HG03571 (cell line): ENCODE measurements around the gene MARCHF7.
"Not testable (repeated sequence)": the region's sequence is repeated elsewhere in the genome, so short reads cannot be mapped to it uniquely, and the experiment has no call there.

Experiments
- ATAC-seq: cut with Tn5 transposase; IDR thresholded peaks from one replicate; pipeline ENCODE4 v1.9.1; 2021; ENCODE audit not compliant: unreplicated experiment

Gene MARCHF7, protein sequence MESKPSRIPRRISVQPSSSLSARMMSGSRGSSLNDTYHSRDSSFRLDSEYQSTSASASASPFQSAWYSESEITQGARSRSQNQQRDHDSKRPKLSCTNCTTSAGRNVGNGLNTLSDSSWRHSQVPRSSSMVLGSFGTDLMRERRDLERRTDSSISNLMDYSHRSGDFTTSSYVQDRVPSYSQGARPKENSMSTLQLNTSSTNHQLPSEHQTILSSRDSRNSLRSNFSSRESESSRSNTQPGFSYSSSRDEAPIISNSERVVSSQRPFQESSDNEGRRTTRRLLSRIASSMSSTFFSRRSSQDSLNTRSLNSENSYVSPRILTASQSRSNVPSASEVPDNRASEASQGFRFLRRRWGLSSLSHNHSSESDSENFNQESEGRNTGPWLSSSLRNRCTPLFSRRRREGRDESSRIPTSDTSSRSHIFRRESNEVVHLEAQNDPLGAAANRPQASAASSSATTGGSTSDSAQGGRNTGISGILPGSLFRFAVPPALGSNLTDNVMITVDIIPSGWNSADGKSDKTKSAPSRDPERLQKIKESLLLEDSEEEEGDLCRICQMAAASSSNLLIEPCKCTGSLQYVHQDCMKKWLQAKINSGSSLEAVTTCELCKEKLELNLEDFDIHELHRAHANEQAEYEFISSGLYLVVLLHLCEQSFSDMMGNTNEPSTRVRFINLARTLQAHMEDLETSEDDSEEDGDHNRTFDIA

DNA sequence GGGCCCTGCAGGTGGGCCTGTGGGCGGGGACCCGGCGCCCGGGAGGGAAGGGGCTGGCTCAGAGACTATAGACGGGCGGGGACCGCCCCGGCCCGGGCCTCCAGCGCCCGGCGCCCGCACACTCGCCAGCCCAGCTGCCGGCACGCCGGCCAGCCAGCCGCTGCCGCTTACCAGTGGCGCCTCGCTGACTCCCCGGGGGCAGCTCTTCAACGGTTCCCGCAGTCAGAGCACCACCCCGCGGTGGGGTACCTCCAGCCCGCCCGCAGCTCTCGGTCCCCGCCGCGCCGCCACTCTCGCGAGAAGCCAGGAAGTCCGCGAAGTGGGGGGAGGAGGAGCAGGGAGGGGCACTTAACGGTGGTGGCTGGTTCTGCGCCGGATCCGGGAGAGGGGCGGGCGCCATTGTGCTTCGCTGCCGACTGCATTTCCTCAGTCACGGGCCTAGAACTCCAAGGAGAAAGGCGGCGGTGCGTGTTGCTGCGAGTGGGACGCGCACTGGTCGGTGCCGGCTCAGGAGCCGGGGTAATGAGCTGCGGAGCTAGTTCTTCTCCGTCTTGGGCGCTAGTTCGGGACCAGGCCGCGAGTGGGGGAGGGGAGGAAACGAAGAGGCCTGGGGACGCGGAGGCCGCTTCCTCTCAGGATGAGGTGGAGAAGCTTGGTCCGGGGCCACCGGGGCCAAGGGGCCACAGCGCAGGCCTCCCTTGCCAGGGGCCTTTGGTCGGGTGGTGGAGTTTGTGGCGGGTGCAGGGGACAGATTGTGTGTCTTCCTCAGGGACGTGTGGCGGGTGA is at the start of gene MARCHF7:
Gene MARCHF7, plus strand, starts transcription at position 364 of the 786 bp plus-strand sequence. CDS start 16,517 bp downstream, outside the sequence.
- peak; percentile 96 for ATAC-seq

DNA sequence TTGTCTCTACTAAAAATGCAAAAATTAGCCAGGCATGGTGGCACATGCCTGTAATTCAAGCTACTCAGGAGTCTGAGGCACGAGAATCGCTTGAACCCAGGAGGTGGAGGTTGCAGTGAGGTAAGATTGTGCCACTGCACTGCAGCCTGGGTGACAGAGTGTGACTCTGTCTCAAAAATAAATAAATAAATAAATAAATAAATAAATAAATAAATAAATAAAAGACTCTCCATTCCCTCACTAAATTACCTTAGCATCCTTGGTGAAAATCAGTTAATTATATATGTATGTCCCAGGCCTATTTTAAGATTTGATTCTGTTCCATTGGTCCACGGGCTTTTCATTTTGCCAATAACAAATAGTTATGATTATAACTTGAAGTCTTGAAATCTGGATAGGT is 44.9 kb upstream of the MARCHF7 start:
- not testable (repeated sequence) for ATAC-seq

DNA sequence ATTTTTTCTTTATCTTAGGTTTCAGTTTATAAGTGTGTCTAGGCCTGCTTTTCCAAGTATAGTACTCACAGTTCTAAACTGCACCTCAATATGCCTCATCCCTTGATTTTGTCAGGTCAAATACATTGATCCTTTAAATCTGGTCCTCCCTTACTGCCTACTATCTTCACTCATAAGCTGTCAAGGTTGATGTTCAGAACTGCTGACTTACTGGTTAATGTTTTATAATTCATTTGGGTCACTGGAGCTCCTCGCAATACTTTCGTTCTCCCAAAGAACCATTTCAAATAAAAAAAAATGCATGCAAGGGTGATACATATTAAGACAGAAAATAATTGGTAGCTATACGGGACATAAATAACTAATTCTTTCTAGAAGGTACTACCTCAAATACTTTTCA is 41.3 kb upstream of the MARCHF7 start:
- ATAC-seq = no peak

- ATAC-seq = no peak
These were observed 34.7 kb upstream of the MARCHF7 start for GRCh38 chr2:159677654-159678053.

GRCh38 chr2:159680692-159681091 is 31.6 kb upstream of the MARCHF7 start:
- ATAC-seq = no peak

GRCh38 chr2:159683817-159684216 is 28.5 kb upstream of the MARCHF7 start:
- ATAC-seq = no peak

- no peak for ATAC-seq
These were observed 27.5 kb upstream of the MARCHF7 start for GRCh38 chr2:159684796-159685195.

DNA sequence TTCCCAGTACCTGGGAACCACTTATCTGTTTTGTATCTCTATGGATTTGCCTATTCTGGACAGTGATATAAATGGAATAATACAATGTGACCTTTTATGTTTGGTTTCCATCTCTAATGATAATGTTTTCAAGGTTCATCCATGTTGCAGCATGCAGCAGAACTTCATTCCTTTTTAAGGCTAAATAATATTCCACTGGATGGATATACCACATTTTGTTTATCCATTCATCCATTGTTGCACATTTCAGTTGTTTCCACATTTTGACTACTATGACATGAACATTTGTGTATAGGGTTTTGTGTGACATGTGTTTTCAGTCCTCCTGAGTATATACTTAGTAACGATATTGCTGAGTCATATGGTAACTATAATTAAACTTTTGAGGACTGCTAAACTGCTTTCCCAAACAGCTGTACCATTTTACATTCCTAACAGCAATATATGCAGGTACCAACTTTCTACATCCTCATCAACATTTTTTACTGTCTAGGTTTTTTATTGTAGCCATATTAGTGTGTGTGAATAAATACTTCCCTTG is 17.7 kb upstream of the MARCHF7 start:
- no peak for ATAC-seq

GRCh38 chr2:159695795-159696448 is 16.4 kb upstream of the MARCHF7 start:
- ATAC-seq = no peak

- ATAC-seq = no peak
These were observed 8.8 kb upstream of the MARCHF7 start for GRCh38 chr2:159703491-159703890.

- no peak for ATAC-seq
These were observed 5.8 kb upstream of the MARCHF7 start for GRCh38 chr2:159706385-159706980.

DNA sequence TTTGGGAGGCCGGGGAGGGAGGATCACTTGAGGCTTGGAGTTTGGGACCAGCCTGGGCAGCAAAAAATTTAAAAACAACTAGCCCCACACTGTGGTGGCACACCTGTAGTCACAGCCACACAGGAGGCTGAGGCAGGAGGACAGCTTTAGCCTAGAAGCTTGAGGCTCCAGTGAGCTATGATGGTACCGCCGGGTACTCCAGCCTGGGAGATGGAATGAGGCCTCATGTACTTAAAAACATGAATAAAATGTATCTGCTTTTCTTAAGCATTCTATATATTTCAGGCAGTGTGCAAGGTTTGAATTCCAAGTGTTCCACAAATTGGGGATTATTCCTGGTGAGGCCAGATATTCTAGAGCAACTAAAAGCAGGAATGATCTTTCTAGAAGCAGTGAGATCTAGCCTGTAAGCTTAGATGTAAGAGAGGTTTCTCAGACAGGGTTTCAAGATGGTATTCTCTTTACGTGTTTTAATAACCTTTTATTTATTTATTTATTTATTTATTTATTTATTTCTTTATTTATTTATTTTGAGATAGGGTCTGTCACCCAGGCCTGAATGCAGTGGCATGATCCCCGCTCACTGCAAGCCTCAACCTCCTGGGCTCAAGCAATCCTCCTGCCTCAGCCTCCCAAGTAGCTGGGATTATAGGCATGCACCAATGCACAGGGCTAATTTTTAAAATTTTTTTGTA is 4.1 kb upstream of the MARCHF7 start:
- ATAC-seq = no peak

- ATAC-seq = no peak
These were observed 1.6 kb upstream of the MARCHF7 start for GRCh38 chr2:159710601-159711180.

DNA sequence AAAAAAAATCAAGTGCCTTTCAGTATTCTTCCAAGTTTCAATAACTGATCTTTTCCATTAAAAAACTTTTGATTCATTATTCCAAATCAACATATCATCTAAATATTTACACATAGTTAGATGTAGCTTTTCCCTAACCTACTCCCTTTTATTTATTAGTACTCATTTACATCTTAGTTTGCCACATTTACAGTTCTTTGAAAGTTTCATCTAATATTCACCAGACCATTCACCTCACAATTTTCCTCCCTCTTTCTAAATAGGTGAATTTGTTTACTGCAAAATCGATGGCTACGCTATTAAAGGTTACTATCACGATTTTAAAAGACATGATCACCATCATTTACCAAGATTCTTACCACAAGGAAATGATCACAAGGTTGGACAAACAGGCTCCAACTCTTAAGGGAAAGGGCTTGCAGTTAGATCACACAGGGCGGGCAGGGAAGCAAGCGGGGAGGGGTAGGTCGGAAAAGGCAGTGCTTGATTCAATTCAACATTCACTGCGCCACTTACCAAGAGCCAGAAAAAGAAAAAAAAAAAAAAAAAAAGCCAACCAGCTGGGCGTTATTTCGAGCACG is 654 bp upstream of the MARCHF7 start:
- ATAC-seq = no peak

DNA sequence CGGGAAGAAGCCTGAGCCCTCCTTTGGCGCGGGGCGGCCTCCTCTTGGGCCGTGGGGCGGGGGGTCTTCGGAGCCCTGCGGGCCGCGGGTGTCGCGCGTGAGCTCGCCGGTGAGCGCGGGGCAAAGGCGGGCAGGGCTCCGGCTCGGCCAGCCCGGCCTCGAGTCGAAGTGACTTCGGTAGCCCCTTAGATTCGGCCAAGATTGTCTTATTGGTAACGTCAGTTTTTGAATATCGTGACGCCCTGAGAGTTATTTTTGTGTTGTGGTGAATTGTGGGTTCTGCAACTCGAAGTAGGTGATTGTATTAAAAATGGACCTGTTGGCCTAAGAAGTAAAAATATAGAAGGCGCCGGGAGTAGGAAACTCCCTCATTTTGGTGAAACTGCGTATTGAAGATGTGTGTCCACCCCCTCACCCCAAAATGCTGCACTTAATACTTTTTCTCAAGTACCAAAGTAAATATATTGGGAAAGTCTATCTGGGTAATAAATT is 669 bp downstream of the MARCHF7 start:
- ATAC-seq = no peak

DNA sequence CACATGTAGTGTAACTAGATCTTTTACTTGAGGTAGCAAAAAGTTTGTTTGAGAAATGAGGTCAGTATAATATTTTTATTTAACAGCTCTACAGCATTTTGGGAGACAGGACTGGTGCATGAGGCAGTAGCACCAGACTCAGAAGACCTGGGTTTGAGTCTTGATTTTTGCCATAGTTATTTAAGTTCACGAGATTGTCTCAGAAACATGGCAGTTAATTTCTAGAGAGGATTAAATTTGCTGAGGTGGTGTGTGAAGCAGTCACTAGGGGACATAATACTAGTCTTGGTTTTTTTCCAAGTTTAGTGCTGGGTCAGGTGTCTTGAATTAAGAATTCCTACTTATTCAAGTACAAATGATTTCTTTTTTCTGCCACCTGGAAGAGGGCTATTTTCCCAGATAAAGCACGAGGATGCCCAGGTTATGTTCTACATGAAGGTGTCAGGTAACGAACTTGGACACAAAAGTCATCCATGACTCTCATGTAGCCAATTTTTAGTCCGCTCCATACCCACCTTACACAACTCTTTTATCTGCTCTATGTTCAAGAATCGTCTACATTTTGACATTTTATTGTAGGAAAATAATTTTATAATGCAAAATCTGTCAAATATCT is 1.4 kb downstream of the MARCHF7 start:
- ATAC-seq = no peak

DNA sequence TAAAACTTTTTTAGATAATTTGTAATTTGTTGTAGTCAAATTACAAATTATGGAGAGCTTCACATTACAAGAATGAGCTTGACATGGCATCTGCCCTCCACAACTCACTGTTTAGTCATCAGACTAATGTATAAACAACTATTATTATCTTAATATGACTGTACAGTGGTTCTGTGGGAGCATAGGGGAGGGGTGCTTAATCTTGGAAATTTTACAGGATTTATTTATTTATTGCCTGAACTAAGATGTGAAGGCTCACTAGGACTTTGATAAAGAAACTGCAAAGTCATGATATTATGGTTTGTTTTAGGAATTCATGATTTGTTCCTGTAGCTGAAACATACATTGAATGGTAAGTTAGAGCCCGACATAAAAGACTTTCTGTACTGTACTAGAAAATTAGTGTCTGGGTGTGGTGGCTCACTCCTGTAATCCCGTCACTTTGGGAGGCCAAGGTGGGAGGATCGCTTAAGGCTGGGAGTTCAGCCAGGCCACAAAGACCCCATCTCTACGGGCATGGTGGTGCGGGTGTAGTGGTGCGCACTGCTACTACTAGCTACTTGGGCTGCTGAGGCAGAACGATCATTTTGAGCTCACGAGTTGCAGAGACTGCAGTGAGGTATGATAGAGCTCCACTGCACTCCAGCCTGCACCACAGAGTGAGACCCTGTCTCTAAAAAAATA is 2.1 kb downstream of the MARCHF7 start:
- no peak for ATAC-seq

- no peak for ATAC-seq
These were observed 3.1 kb downstream of the MARCHF7 start for GRCh38 chr2:159715451-159715850.
